Natural killer cell treated with Interleukin-12 subunit alpha and Interleukin-12 subunit beta and Interleukin-15 and Interleukin-18, amount 100 ng/mL, for 72 hours (primary cell): ENCODE data around the gene ATN1. TPM values are rescaled to one million over a fixed set of nuclear protein-coding genes. Genes with fewer than 3 reads are reported as not detected.
"Not testable (repeated sequence)": the region's sequence is repeated elsewhere in the genome, so short reads cannot be mapped to it uniquely, and the experiment has no call there.

Source experiments
- ATAC-seq, 2 donors: fragments of 150-1000 bp; cut with Tn5 transposase in 1 of 2; sonication (Bioruptor Pico), chemical (Tn5 transposase) in 1 of 2; 2 replicates each; pipeline ENCODE4 v1.10.0; 2021
- DNase-seq: peaks from one replicate; pipeline ENCODE4 v3.0.0; 2022; ENCODE audit warnings: low spot score
- H3K27ac Mint-ChIP-seq, 2 donors: 1 replicate in 1 of 2; 2 replicates in 1 of 2; pipeline ENCODE4 v1.8.0; 2022; ENCODE audit warnings: mixed read lengths in 2 of 2, mild to moderate bottlenecking in 1 of 2, moderate library complexity in 1 of 2
- H3K27me3 Mint-ChIP-seq, 2 donors: 1 replicate in 1 of 2; 2 replicates in 1 of 2; pipeline ENCODE4 v1.8.0; 2022; ENCODE audit warnings: mixed read lengths in 2 of 2
- H3K36me3 Mint-ChIP-seq: one replicate; pipeline ENCODE4 v1.8.0; 2022; ENCODE audit warnings: mixed read lengths
- H3K4me1 Mint-ChIP-seq, 2 donors: 1 replicate in 1 of 2; 2 replicates in 1 of 2; pipeline ENCODE4 v1.8.0; 2022; ENCODE audit warnings: low read depth in 2 of 2, mixed read lengths in 2 of 2, mild to moderate bottlenecking in 1 of 2
- H3K4me3 Mint-ChIP-seq: one replicate; pipeline ENCODE4 v1.8.0; 2022; ENCODE audit warnings: mixed read lengths
- H3K9me3 Mint-ChIP-seq: 2 replicates; pipeline ENCODE4 v1.8.0; 2022; ENCODE audit warnings: mixed read lengths
- total RNA-seq, 2 donors: library from RNA; stranded (reverse); gene quantifications; one replicate each; pipeline ENCODE4 v1.2.3, GENCODE V29; 2022

Gene ATN1
- 10 to 100 TPM; 36.5 to 62.2 TPM for total RNA-seq

- H3K36me3 Mint-ChIP-seq: no peaks in the 10 kb centered on the region
- H3K4me1 Mint-ChIP-seq: peaks cover 41 to 42% of the 10 kb centered on the region in 2 donors
- ATAC-seq: peak; percentile 62 to 67
- H3K27ac Mint-ChIP-seq: peak within 1 kb of the TSS; percentile 93 to 99
- DNase-seq: no peak
- H3K4me3 Mint-ChIP-seq: peak within 1 kb of the TSS; percentile 95
- no peaks in the 10 kb centered on the region for H3K9me3 Mint-ChIP-seq
- H3K27me3 Mint-ChIP-seq: no peaks in the 10 kb centered on the region
Measured at GRCh38 chr12:6927379-6928021, at the start of gene ATN1. ATN1 (plus strand) TSS chr12:6927959; CDS start chr12:6934002, 6,043 bp downstream.

- not testable (repeated sequence) for ATAC-seq, H3K4me3 Mint-ChIP-seq, H3K4me1 Mint-ChIP-seq, DNase-seq, H3K9me3 Mint-ChIP-seq, H3K27ac Mint-ChIP-seq, H3K27me3 Mint-ChIP-seq
- H3K36me3 Mint-ChIP-seq: peaks cover 11% of the 10 kb centered on the region
Measured at GRCh38 chr12:6879824-6880223, 47.9 kb upstream of the ATN1 start.

GRCh38 chr12:6883252-6883651 is 44.5 kb upstream of the ATN1 start:
- no peak overlapping the region for H3K4me3 Mint-ChIP-seq
- ATAC-seq (no peak), DNase-seq (no peak)
- no peaks in the 10 kb centered on the region for H3K4me1 Mint-ChIP-seq
- H3K36me3 Mint-ChIP-seq: peaks cover 8% of the 10 kb centered on the region
- H3K27me3 Mint-ChIP-seq: no peaks in the 10 kb centered on the region
- H3K9me3 Mint-ChIP-seq: no peaks in the 10 kb centered on the region
- H3K27ac Mint-ChIP-seq: no peak overlapping the region

- peaks cover 8% of the 10 kb centered on the region for H3K36me3 Mint-ChIP-seq
- no peaks in the 10 kb centered on the region for H3K27me3 Mint-ChIP-seq
Measured at GRCh38 chr12:6883683-6884082, 44.1 kb upstream of the ATN1 start.

GRCh38 chr12:6884539-6884938 is 43.2 kb upstream of the ATN1 start:
- no peak overlapping the region for H3K4me3 Mint-ChIP-seq
- no peak for ATAC-seq
- no peaks in the 10 kb centered on the region for H3K9me3 Mint-ChIP-seq
- no peak for DNase-seq
- no peaks in the 10 kb centered on the region for H3K4me1 Mint-ChIP-seq
- no peak overlapping the region for H3K27ac Mint-ChIP-seq
- peaks cover 8% of the 10 kb centered on the region for H3K36me3 Mint-ChIP-seq
- H3K27me3 Mint-ChIP-seq: no peaks in the 10 kb centered on the region

More at GRCh38 chr12:6883683-6884082, 44.1 kb upstream of the ATN1 start:
- no peak overlapping the region for H3K4me3 Mint-ChIP-seq
- DNase-seq (peak; percentile 41), ATAC-seq (peak in 1 of 2 donors; percentile 43)
- H3K9me3 Mint-ChIP-seq: no peaks in the 10 kb centered on the region
- H3K4me1 Mint-ChIP-seq: no peaks in the 10 kb centered on the region
- H3K27ac Mint-ChIP-seq: no peak overlapping the region

- H3K9me3 Mint-ChIP-seq, ATAC-seq, H3K4me3 Mint-ChIP-seq, DNase-seq, H3K36me3 Mint-ChIP-seq, H3K27ac Mint-ChIP-seq, H3K27me3 Mint-ChIP-seq, H3K4me1 Mint-ChIP-seq: not testable (repeated sequence)
Measured at GRCh38 chr12:6886206-6886999, 41.4 kb upstream of the ATN1 start.

GRCh38 chr12:6887460-6887859 is 40.3 kb upstream of the ATN1 start:
- no peak overlapping the region for H3K27ac Mint-ChIP-seq
- H3K4me3 Mint-ChIP-seq: no peak overlapping the region
- no peaks in the 10 kb centered on the region for H3K9me3 Mint-ChIP-seq
- DNase-seq (peak; percentile 23), ATAC-seq (no peak)
- H3K4me1 Mint-ChIP-seq: peaks cover 11 to 12% of the 10 kb centered on the region in 2 donors
- H3K27me3 Mint-ChIP-seq: no peaks in the 10 kb centered on the region
- peaks cover 8% of the 10 kb centered on the region for H3K36me3 Mint-ChIP-seq

GRCh38 chr12:6888360-6888759 is 39.4 kb upstream of the ATN1 start:
- H3K27ac Mint-ChIP-seq: no peak overlapping the region
- no peak overlapping the region for H3K4me3 Mint-ChIP-seq
- peaks cover 8% of the 10 kb centered on the region for H3K36me3 Mint-ChIP-seq
- H3K4me1 Mint-ChIP-seq: peaks cover 11 to 12% of the 10 kb centered on the region in 2 donors
- DNase-seq (peak; percentile 47), ATAC-seq (no peak)
- H3K9me3 Mint-ChIP-seq: no peaks in the 10 kb centered on the region
- H3K27me3 Mint-ChIP-seq: no peaks in the 10 kb centered on the region

GRCh38 chr12:6888794-6889193 is 39.0 kb upstream of the ATN1 start:
- not testable (repeated sequence) for H3K27ac Mint-ChIP-seq, ATAC-seq, H3K9me3 Mint-ChIP-seq, H3K27me3 Mint-ChIP-seq, H3K4me3 Mint-ChIP-seq, H3K36me3 Mint-ChIP-seq
- peaks cover 11 to 12% of the 10 kb centered on the region in 2 donors for H3K4me1 Mint-ChIP-seq
- peak; percentile 49 for DNase-seq

- DNase-seq, ATAC-seq, H3K36me3 Mint-ChIP-seq, H3K27me3 Mint-ChIP-seq, H3K9me3 Mint-ChIP-seq: not testable (repeated sequence)
- Mint-ChIP-seq H3K4me1 (peaks cover 11 to 12% of the 10 kb centered on the region in 2 donors), H3K4me3 (peak overlapping the region; percentile 87), H3K27ac (peak overlapping the region; percentile 94 to 95)
Measured at GRCh38 chr12:6889775-6890573, 37.8 kb upstream of the ATN1 start.

GRCh38 chr12:6890789-6891645 is 36.7 kb upstream of the ATN1 start:
- H3K27me3 Mint-ChIP-seq: no peaks in the 10 kb centered on the region
- DNase-seq: peak; percentile 99
- H3K4me3 Mint-ChIP-seq: peak overlapping the region; percentile 87
- no peaks in the 10 kb centered on the region for H3K36me3 Mint-ChIP-seq
- H3K4me1 Mint-ChIP-seq: peaks cover 11 to 12% of the 10 kb centered on the region in 2 donors
- peak; percentile 98 for ATAC-seq
- no peaks in the 10 kb centered on the region for H3K9me3 Mint-ChIP-seq
- peak overlapping the region; percentile 94 to 95 for H3K27ac Mint-ChIP-seq

- ATAC-seq (peak in 1 of 2 donors; percentile 1), DNase-seq (no peak)
- no peaks in the 10 kb centered on the region for H3K27me3 Mint-ChIP-seq
- peak overlapping the region; percentile 87 for H3K4me3 Mint-ChIP-seq
- H3K36me3 Mint-ChIP-seq: no peaks in the 10 kb centered on the region
- H3K4me1 Mint-ChIP-seq: peaks cover 11 to 12% of the 10 kb centered on the region in 2 donors
- peak overlapping the region; percentile 94 to 95 for H3K27ac Mint-ChIP-seq
- no peaks in the 10 kb centered on the region for H3K9me3 Mint-ChIP-seq
Measured at GRCh38 chr12:6891646-6892001, 36.1 kb upstream of the ATN1 start.

- H3K36me3 Mint-ChIP-seq, H3K9me3 Mint-ChIP-seq, H3K27me3 Mint-ChIP-seq, ATAC-seq: not testable (repeated sequence)
- H3K27ac Mint-ChIP-seq: peak overlapping the region; percentile 94 to 95
- peak; percentile 16 for DNase-seq
- peak overlapping the region; percentile 87 for H3K4me3 Mint-ChIP-seq
- H3K4me1 Mint-ChIP-seq: peaks cover 11 to 12% of the 10 kb centered on the region in 2 donors
Measured at GRCh38 chr12:6892683-6893082, 35.1 kb upstream of the ATN1 start.
